ENCODE measurements around the gene DAZAP2. TPM values are rescaled to one million over a fixed set of nuclear protein-coding genes. Genes with fewer than 3 reads are reported as not detected.

DAZAP2 gene
- total RNA-seq = 100 to 1,000 TPM in 1 of 2 donors, 10 to 100 TPM in 1; 78.3 to 141 TPM

GRCh38 chr12:51238510-51239334, at the start of gene DAZAP2:
DAZAP2 (plus strand) TSS chr12:51238826; CDS start chr12:51238908, 82 bp downstream.
- Mint-ChIP-seq H3K4me1 (ENCODE audit: low read depth in 2 of 2) (peaks cover 35 to 36% of the 10 kb centered on the region in 2 donors), H3K9me3 (no peaks in the 10 kb centered on the region), H3K27ac (peak within 1 kb of the TSS; percentile 96 to 98), H3K36me3 (peaks cover 24% of the 10 kb centered on the region), H3K27me3 (no peaks in the 10 kb centered on the region), H3K4me3 (peak within 1 kb of the TSS; percentile 89)
- DNase-seq (ENCODE audit: low spot score) (peak; percentile 97), ATAC-seq (peak; percentile 97 to 98)

- H3K36me3 Mint-ChIP-seq = no peaks in the 10 kb centered on the region
- no peak overlapping the region for H3K4me3 Mint-ChIP-seq
- DNase-seq (ENCODE audit: low spot score) (no peak), ATAC-seq (no peak)
- H3K4me1 Mint-ChIP-seq (ENCODE audit: low read depth in 2 of 2) = no peaks in the 10 kb centered on the region
- H3K27me3 Mint-ChIP-seq = no peaks in the 10 kb centered on the region
- no peaks in the 10 kb centered on the region for H3K9me3 Mint-ChIP-seq
- no peak overlapping the region for H3K27ac Mint-ChIP-seq
These were observed 48.8 kb upstream of the DAZAP2 start for GRCh38 chr12:51189790-51190355.

- ATAC-seq = no peak
- Mint-ChIP-seq H3K36me3 (no peaks in the 10 kb centered on the region), H3K4me1 (ENCODE audit: low read depth in 2 of 2) (no peaks in the 10 kb centered on the region)
These were observed 47.8 kb upstream of the DAZAP2 start for GRCh38 chr12:51190820-51191219.

GRCh38 chr12:51191516-51192283, 46.9 kb upstream of the DAZAP2 start:
- DNase-seq (ENCODE audit: low spot score) (no peak), ATAC-seq (no peak)
- Mint-ChIP-seq H3K4me3 (no peak overlapping the region), H3K36me3 (no peaks in the 10 kb centered on the region), H3K27ac (no peak overlapping the region), H3K27me3 (no peaks in the 10 kb centered on the region), H3K4me1 (ENCODE audit: low read depth in 2 of 2) (no peaks in the 10 kb centered on the region), H3K9me3 (no peaks in the 10 kb centered on the region)

More at GRCh38 chr12:51190820-51191219, 47.8 kb upstream of the DAZAP2 start:
- Mint-ChIP-seq H3K4me3 (no peak overlapping the region), H3K9me3 (no peaks in the 10 kb centered on the region), H3K27me3 (no peaks in the 10 kb centered on the region), H3K27ac (no peak overlapping the region)
- no peak for DNase-seq (ENCODE audit: low spot score)

- H3K36me3 Mint-ChIP-seq = no peaks in the 10 kb centered on the region
- DNase-seq (ENCODE audit: low spot score) (no peak), ATAC-seq (no peak)
- H3K27me3 Mint-ChIP-seq = no peaks in the 10 kb centered on the region
- no peak overlapping the region for H3K27ac Mint-ChIP-seq
- no peak overlapping the region for H3K4me3 Mint-ChIP-seq
- H3K9me3 Mint-ChIP-seq = no peaks in the 10 kb centered on the region
- no peaks in the 10 kb centered on the region for H3K4me1 Mint-ChIP-seq (ENCODE audit: low read depth in 2 of 2)
These were observed 46.3 kb upstream of the DAZAP2 start for GRCh38 chr12:51192284-51192671.

GRCh38 chr12:51195841-51196240, 42.8 kb upstream of the DAZAP2 start:
- Mint-ChIP-seq H3K27me3 (no peaks in the 10 kb centered on the region), H3K4me3 (no peak overlapping the region), H3K4me1 (ENCODE audit: low read depth in 2 of 2) (no peaks in the 10 kb centered on the region), H3K36me3 (no peaks in the 10 kb centered on the region), H3K9me3 (no peaks in the 10 kb centered on the region), H3K27ac (no peak overlapping the region)
- ATAC-seq (no peak), DNase-seq (ENCODE audit: low spot score) (no peak)

GRCh38 chr12:51196547-51196946, 42.1 kb upstream of the DAZAP2 start:
- Mint-ChIP-seq H3K36me3 (no peaks in the 10 kb centered on the region), H3K9me3 (no peaks in the 10 kb centered on the region), H3K4me3 (no peak overlapping the region), H3K4me1 (ENCODE audit: low read depth in 2 of 2) (no peaks in the 10 kb centered on the region), H3K27ac (no peak overlapping the region), H3K27me3 (no peaks in the 10 kb centered on the region)
- ATAC-seq (no peak), DNase-seq (ENCODE audit: low spot score) (no peak)

- H3K36me3 Mint-ChIP-seq = no peaks in the 10 kb centered on the region
- H3K27me3 Mint-ChIP-seq = no peaks in the 10 kb centered on the region
- no peak overlapping the region for H3K27ac Mint-ChIP-seq
- H3K4me1 Mint-ChIP-seq (ENCODE audit: low read depth in 2 of 2) = no peaks in the 10 kb centered on the region
- no peak for DNase-seq (ENCODE audit: low spot score)
- H3K4me3 Mint-ChIP-seq = no peak overlapping the region
- no peak for ATAC-seq
- H3K9me3 Mint-ChIP-seq = no peaks in the 10 kb centered on the region
These were observed 40.7 kb upstream of the DAZAP2 start for GRCh38 chr12:51197736-51198567.

- Mint-ChIP-seq H3K27ac (no peak overlapping the region), H3K4me3 (no peak overlapping the region), H3K36me3 (no peaks in the 10 kb centered on the region), H3K4me1 (ENCODE audit: low read depth in 2 of 2) (no peaks in the 10 kb centered on the region), H3K27me3 (no peaks in the 10 kb centered on the region), H3K9me3 (no peaks in the 10 kb centered on the region)
- DNase-seq (ENCODE audit: low spot score) (no peak), ATAC-seq (no peak)
These were observed 39.9 kb upstream of the DAZAP2 start for GRCh38 chr12:51198568-51199365.

GRCh38 chr12:51199366-51199945, 39.2 kb upstream of the DAZAP2 start:
- H3K9me3 Mint-ChIP-seq = no peaks in the 10 kb centered on the region
- H3K4me1 Mint-ChIP-seq (ENCODE audit: low read depth in 2 of 2) = no peaks in the 10 kb centered on the region
- no peaks in the 10 kb centered on the region for H3K27me3 Mint-ChIP-seq
- H3K36me3 Mint-ChIP-seq = no peaks in the 10 kb centered on the region
- no peak for DNase-seq (ENCODE audit: low spot score)
- no peak overlapping the region for H3K27ac Mint-ChIP-seq
- H3K4me3 Mint-ChIP-seq = no peak overlapping the region
- no peak for ATAC-seq

- DNase-seq (ENCODE audit: low spot score) (no peak), ATAC-seq (no peak)
- H3K4me1 Mint-ChIP-seq (ENCODE audit: low read depth in 2 of 2) = no peaks in the 10 kb centered on the region
- H3K9me3 Mint-ChIP-seq = no peaks in the 10 kb centered on the region
- no peaks in the 10 kb centered on the region for H3K27me3 Mint-ChIP-seq
- no peak overlapping the region for H3K27ac Mint-ChIP-seq
- no peaks in the 10 kb centered on the region for H3K36me3 Mint-ChIP-seq
- H3K4me3 Mint-ChIP-seq = no peak overlapping the region
These were observed 38.5 kb upstream of the DAZAP2 start for GRCh38 chr12:51200156-51200555.

- H3K9me3 Mint-ChIP-seq = no peaks in the 10 kb centered on the region
- H3K4me1 Mint-ChIP-seq (ENCODE audit: low read depth in 2 of 2) = no peaks in the 10 kb centered on the region
- ATAC-seq (no peak), DNase-seq (ENCODE audit: low spot score) (no peak)
- no peaks in the 10 kb centered on the region for H3K27me3 Mint-ChIP-seq
- H3K27ac Mint-ChIP-seq = no peak overlapping the region
- H3K36me3 Mint-ChIP-seq = no peaks in the 10 kb centered on the region
- no peak overlapping the region for H3K4me3 Mint-ChIP-seq
These were observed 37.8 kb upstream of the DAZAP2 start for GRCh38 chr12:51200806-51201205.

All from natural killer cell treated with Interleukin-12 subunit alpha and Interleukin-12 subunit beta and Interleukin-15 and Interleukin-18, amount 100 ng/mL, for 72 hours (primary cell).